B cell (primary cell): ENCODE data around the gene OR4D2. TPM values are rescaled to one million over a fixed set of nuclear protein-coding genes. Genes with fewer than 3 reads are reported as not detected.

Source experiments
- ATAC-seq: fragments of 200-7000 bp; cut with Tn5 transposase; one replicate; pipeline ENCODE4 v1.10.0; 2021; ENCODE audit warnings: low read depth, mild to moderate bottlenecking, moderate number of reproducible peaks, moderate library complexity
- CTCF ChIA-PET: fragments of 350-600 bp; sonication (Branson Sonifier 250); formaldehyde crosslinking; loops from one replicate; lab custom pipeline; 2021; ENCODE audit warnings: antibody characterized with exemption, inconsistent platforms; lab: Charles Lee
- POLR2A ChIA-PET: fragments of 350-600 bp; sonication (Branson Sonifier 250); formaldehyde crosslinking; loops from one replicate; lab custom pipeline; 2021; ENCODE audit warnings: antibody characterized with exemption; lab: Charles Lee
- DNase-seq: peaks from one replicate; pipeline ENCODE4 v3.0.0; 2013
- H2AFZ ChIP-seq: 2 replicates; pipeline ENCODE4 v1.6.1; 2012; ENCODE audit warnings: mild to moderate bottlenecking, low read depth, low read length; ENCODE audit not compliant: insufficient read depth, poor library complexity, severe bottlenecking
- H3K27ac ChIP-seq, 2 donors: 1 replicate in 1 of 2; 2 replicates in 1 of 2; pipeline ENCODE4 v1.5.1; 2012 to 2013; ENCODE audit warnings: low read length in 2 of 2, mild to moderate bottlenecking in 2 of 2, moderate library complexity in 1 of 2
- H3K27me3 ChIP-seq, 4 experiments: fragments of 200-600 bp in 1 of 4; sonication (generic) in 1 of 4; replicated peaks in 1 of 4; 1 replicate in 2 of 4; 2 replicates in 2 of 4; pipeline versions ENCODE4 v1.6.1 to v1.7.0; 2013 to 2016; ENCODE audit warnings: low read length in 3 of 4, mild to moderate bottlenecking in 2 of 4, mixed read lengths in 1 of 4, moderate library complexity in 1 of 4; ENCODE audit not compliant: insufficient read depth in 4 of 4, control insufficient read depth in 3 of 4; ENCODE audit errors: control extremely low read depth in 1 of 4
- H3K36me3 ChIP-seq, 2 experiments: replicated peaks in 1 of 2; 1 replicate in 1 of 2; 2 replicates in 1 of 2; pipeline versions ENCODE4 v1.6.1 to v1.7.1; 2013; ENCODE audit warnings: low read length in 1 of 2; ENCODE audit not compliant: insufficient read depth in 2 of 2, control insufficient read depth in 1 of 2; ENCODE audit errors: control extremely low read depth in 1 of 2, extremely low read depth in 1 of 2
- H3K4me1 ChIP-seq, 2 donors: fragments of 200-600 bp in 1 of 2; sonication (generic) in 1 of 2; 1 replicate in 1 of 2; 2 replicates in 1 of 2; pipeline versions ENCODE4 v1.5.1 to v1.6.1; 2013 to 2017; ENCODE audit warnings: low read length in 2 of 2; ENCODE audit not compliant: control insufficient read depth in 2 of 2, insufficient read depth in 2 of 2
- H3K4me2 ChIP-seq: replicated peaks from 2 replicates; pipeline ENCODE3; 2012; ENCODE audit warnings: mild to moderate bottlenecking, low read depth, low read length; ENCODE audit not compliant: poor library complexity, severe bottlenecking
- H3K4me3 ChIP-seq, 5 experiments: fragments of 200-600 bp in 1 of 5; sonication (generic) in 1 of 5; 1 replicate in 3 of 5; 2 replicates in 2 of 5; pipeline versions ENCODE4 v1.5.1 to v1.7.0; 2011 to 2016; ENCODE audit warnings: low read length in 4 of 5, mild to moderate bottlenecking in 4 of 5, low read depth in 2 of 5, control low read depth in 1 of 5, moderate library complexity in 1 of 5; ENCODE audit not compliant: insufficient read depth in 1 of 5; ENCODE audit errors: control extremely low read depth in 1 of 5, extremely low read depth in 1 of 5
- H3K79me2 ChIP-seq: fragments of 200-600 bp; sonication (generic); one replicate; pipeline ENCODE4 v1.6.0; 2016; ENCODE audit warnings: low read length; ENCODE audit not compliant: control insufficient read depth, insufficient read depth
- H3K9ac ChIP-seq: fragments of 200-600 bp; sonication (generic); 2 replicates; pipeline ENCODE4 v1.6.1; 2017; ENCODE audit warnings: mild to moderate bottlenecking, low read length, moderate library complexity
- H3K9me3 ChIP-seq, 3 donors: one replicate each; pipeline versions ENCODE4 v1.6.1 to v1.7.1; 2013; ENCODE audit warnings: low read length in 2 of 3; ENCODE audit not compliant: control insufficient read depth in 2 of 3, insufficient read depth in 1 of 3; ENCODE audit errors: control extremely low read depth in 1 of 3
- H4K20me1 ChIP-seq: 2 replicates; pipeline ENCODE4 v1.6.0; 2012; ENCODE audit warnings: mild to moderate bottlenecking, low read length; ENCODE audit not compliant: insufficient read depth, control insufficient read depth, poor library complexity, severe bottlenecking
- H3K27ac Mint-ChIP-seq: one replicate; pipeline ENCODE4 v1.8.0; 2021; ENCODE audit warnings: mixed read lengths
- H3K27me3 Mint-ChIP-seq: one replicate; pipeline ENCODE4 v1.8.0; 2021; ENCODE audit warnings: mixed read lengths
- H3K4me1 Mint-ChIP-seq: one replicate; pipeline ENCODE4 v1.8.0; 2021; ENCODE audit warnings: mixed read lengths
- H3K4me3 Mint-ChIP-seq: one replicate; pipeline ENCODE4 v1.8.0; 2021; ENCODE audit warnings: mixed read lengths
- H3K9me3 Mint-ChIP-seq: one replicate; pipeline ENCODE4 v1.8.0; 2022; ENCODE audit warnings: mixed read lengths; ENCODE audit not compliant: insufficient read depth
- EZH2 ChIP-seq: IDR thresholded peaks from 2 replicates; pipeline ENCODE4 v1.6.1; 2012; ENCODE audit warnings: borderline replicate concordance, low read depth, mild to moderate bottlenecking, moderate library complexity, low read length; ENCODE audit not compliant: insufficient read depth, poor library complexity, severe bottlenecking
- WGBS: methylation state at CpG from one replicate; pipeline ENCODE4 v1.1.5; 2013; ENCODE audit warnings: missing lambda C conversion rate; ENCODE audit not compliant: insufficient coverage; 5-methylcytosine and 5-hydroxymethylcytosine counted together
- intact Hi-C: fragments of 100-400 bp; cut with micrococcal nuclease; formaldehyde crosslinking; loops from one replicate; pipeline ENCODE4 v1.10.0; 2022
- polyA plus RNA-seq: library from polyadenylated mRNA; depleted of rRNA; stranded (reverse); fragments of >200 nt; gene quantifications from 2 replicates; pipeline ENCODE4 v1.2.3, GENCODE V29; 2012
- total RNA-seq, 2 donors: library from RNA; stranded (reverse); fragments of 120-200 nt in 1 of 2; gene quantifications; 1 replicate in 1 of 2; 2 replicates in 1 of 2; pipeline versions ENCODE4 v1.2.3 to v1.2.4, GENCODE V29; 2013 to 2022
- TF ChIP-seq, protein P1 (sequence below): fragments of 200-600 bp; IDR thresholded peaks from one replicate; pipeline ENCODE4 v1.8.0; 2022; ENCODE audit warnings: antibody characterized with exemption, mild to moderate bottlenecking

Gene OR4D2
- total and polyA plus RNA-seq, 2 donors (not counting 1 experiment from before 2014, with no cell fraction given), result not detected

DNA sequence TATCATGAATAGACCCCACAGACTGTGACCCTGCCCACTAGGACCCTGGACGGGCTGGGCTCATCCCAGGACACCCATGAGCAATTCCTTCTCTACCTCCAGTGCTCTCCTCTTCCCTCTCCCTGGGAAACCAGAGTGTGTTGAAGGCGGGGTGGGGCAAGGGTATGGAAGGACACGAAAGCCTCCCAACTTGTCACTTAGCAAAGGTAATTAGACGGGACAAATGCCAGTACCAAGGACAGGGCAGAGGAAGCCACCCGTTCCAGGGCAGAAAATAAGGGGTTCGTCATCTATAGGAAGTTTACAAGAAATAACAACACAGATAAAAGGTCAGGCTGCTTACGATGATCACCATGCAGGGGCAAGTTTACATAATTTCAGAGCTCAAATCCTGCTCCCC is 20.9 kb downstream of the OR4D2 start:
- ATAC-seq, result no peak

DNA sequence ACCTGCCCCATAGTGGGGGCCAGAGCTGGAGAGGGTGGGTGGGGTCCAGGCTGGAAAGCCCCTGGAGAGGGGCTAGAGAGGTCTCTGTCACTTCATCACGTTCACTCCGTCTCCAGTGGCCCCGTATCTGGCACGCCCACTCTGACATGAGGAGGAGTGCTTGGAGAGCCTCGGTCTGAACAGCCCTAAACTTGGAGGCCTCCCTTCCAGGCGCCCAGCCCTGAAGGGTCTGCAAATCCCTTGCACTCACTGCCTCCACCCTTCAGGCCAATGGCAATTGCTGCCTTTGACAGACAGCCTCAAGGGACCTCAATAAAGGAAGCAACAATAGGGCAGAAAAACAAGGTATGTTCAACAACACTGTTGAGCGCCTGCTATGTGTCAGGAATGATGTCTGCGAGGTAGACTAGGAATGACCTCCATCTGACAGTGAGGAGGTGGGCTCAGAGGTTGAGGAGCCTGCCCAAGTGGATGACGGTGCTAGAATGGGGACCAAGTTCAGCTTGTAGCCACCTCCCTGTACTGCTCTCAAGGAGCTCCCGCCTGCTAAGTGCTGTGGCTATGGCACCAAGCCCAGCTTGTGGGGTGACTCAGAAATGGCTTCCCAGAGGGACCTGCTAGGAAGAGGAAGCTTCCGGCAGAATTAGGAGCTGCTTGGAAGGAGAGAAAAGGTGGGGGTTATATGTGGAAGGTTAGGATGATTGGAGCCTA is 22.8 kb downstream of the OR4D2 start:
- H3K79me2 ChIP-seq, result no peaks in the 10 kb centered on the region
- no peak overlapping the region for H3K9ac ChIP-seq
- H4K20me1 ChIP-seq, result no peaks in the 10 kb centered on the region
- Mint-ChIP-seq H3K4me1 (peaks cover 11% of the 10 kb centered on the region), H3K27me3 (peaks cover 30% of the 10 kb centered on the region), H3K4me3 (no peak overlapping the region), H3K27ac (no peak overlapping the region), H3K9me3 (no peaks in the 10 kb centered on the region)
- H3K9me3 ChIP-seq, result no peaks in the 10 kb centered on the region
- ATAC-seq (no peak), DNase-seq (no peak)
- POLR2A ChIA-PET, result no interaction called here
- peaks cover 0 to 5% (median 2%) of the 10 kb centered on the region in 4 experiments for H3K27me3 ChIP-seq
- no peak overlapping the region for H3K4me3 ChIP-seq
- H3K27ac ChIP-seq, result no peak overlapping the region
- peaks cover 9 to 15% of the 10 kb centered on the region in 2 donors for H3K4me1 ChIP-seq
- H3K36me3 ChIP-seq, result no peaks in the 10 kb centered on the region
- intact Hi-C loops, result no loop called here
- CTCF ChIA-PET, result no interaction called here
- WGBS, result 67% methylated on average over 11 of the region's 11 CpGs
- no peak overlapping the region for H2AFZ ChIP-seq
- TF ChIP-seq EZH2, result no peak
- TF ChIP-seq, protein P1, sequence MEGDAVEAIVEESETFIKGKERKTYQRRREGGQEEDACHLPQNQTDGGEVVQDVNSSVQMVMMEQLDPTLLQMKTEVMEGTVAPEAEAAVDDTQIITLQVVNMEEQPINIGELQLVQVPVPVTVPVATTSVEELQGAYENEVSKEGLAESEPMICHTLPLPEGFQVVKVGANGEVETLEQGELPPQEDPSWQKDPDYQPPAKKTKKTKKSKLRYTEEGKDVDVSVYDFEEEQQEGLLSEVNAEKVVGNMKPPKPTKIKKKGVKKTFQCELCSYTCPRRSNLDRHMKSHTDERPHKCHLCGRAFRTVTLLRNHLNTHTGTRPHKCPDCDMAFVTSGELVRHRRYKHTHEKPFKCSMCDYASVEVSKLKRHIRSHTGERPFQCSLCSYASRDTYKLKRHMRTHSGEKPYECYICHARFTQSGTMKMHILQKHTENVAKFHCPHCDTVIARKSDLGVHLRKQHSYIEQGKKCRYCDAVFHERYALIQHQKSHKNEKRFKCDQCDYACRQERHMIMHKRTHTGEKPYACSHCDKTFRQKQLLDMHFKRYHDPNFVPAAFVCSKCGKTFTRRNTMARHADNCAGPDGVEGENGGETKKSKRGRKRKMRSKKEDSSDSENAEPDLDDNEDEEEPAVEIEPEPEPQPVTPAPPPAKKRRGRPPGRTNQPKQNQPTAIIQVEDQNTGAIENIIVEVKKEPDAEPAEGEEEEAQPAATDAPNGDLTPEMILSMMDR, result no peak
- H3K4me2 ChIP-seq, result no peak overlapping the region

More for the DNA sequence above, 20.9 kb downstream of the OR4D2 start:
- Histone ChIP-seq H2AFZ (no peak overlapping the region), H3K27ac (no peak overlapping the region), H4K20me1 (no peaks in the 10 kb centered on the region), H3K4me2 (no peak overlapping the region), H3K4me1 (peaks cover 9 to 15% of the 10 kb centered on the region in 2 donors), H3K4me3 (no peak overlapping the region), H3K36me3 (no peaks in the 10 kb centered on the region), H3K79me2 (no peaks in the 10 kb centered on the region), H3K9ac (no peak overlapping the region), H3K9me3 (no peaks in the 10 kb centered on the region), H3K27me3 (peaks cover 0 to 5% (median 2%) of the 10 kb centered on the region in 4 experiments)
- Mint-ChIP-seq H3K27ac (no peak overlapping the region), H3K4me3 (no peak overlapping the region), H3K27me3 (peaks cover 26% of the 10 kb centered on the region), H3K4me1 (peaks cover 11% of the 10 kb centered on the region), H3K9me3 (no peaks in the 10 kb centered on the region)
- WGBS, result 89% methylated on average over 3 of the region's 7 CpGs
- POLR2A ChIA-PET, result no interaction called here
- CTCF ChIA-PET, result no interaction called here
- TF ChIP-seq EZH2, result no peak
- TF ChIP-seq, protein P1, result no peak
- no peak for DNase-seq
- intact Hi-C loops, result no loop called here
